Esophagus mucosa (tissue), 1 donor: Measurements from ENCODE around the gene DHFR2. TPM values are rescaled to one million over a fixed set of nuclear protein-coding genes. Genes with fewer than 3 reads are reported as not detected.

Experiments used
- total RNA-seq: library from RNA; stranded (reverse); gene quantifications from one replicate; pipeline ENCODE4 v1.2.4, GENCODE V29; 2023
- donor health status: DM: yes; HTN: yes; CAD: no.

Gene DHFR2
- total RNA-seq, 1 donor from 2014 or later, result 2.2 TPM

Other genes starting within 250 kb of the DHFR2 start
- 10.0 TPM for gene PROS1, start 89.0 kb downstream of the DHFR2 start, total RNA-seq
- 6.5 TPM for gene ARL13B, start 82.8 kb downstream of the DHFR2 start, total RNA-seq
- gene STX19, start 34.3 kb downstream of the DHFR2 start, total RNA-seq, result 3.8 TPM
- 4.6 TPM for gene NSUN3, start 145 bp upstream of the DHFR2 start, total RNA-seq